Measurements from ENCODE around the gene SLC4A11.

SLC4A11 gene

GRCh38 chr20:3239026-3239866 is at the start of gene SLC4A11:
Gene SLC4A11 (minus strand): TSS chr20:3239190. CDS start chr20:3239137, 53 bp downstream.
- peak; percentile 87 for DNase-seq

DNA sequence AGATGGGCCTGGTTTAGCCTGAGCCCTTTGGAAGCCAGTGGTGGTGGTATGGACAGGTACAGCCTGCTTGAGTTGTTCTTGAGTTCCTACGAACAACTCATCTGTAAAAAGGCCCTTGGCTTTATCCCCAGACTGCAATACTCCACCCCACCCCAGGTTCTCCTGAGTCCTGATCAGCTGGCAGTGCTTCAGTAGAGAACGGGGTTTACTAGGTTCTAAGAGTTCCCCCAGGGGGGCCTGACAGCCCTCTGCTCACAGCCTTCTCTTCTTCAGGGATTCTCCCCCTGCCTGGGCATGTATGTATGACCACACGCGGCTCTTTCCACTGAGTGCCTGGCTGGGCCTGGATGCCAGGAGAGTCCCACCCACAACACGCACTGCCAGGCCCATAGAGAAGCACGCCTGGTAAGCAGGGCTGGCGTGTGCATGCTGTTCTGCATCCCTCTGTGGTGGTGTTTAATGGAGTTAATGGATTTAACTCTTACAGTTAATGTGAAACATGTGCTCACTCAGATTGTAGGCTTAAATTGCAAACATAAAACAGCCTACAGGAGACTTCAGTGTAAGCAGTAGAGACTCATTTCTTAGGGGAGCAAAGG is 44.3 kb upstream of the SLC4A11 start:
- no peak for DNase-seq

- DNase-seq = no peak
Observed at GRCh38 chr20:3282271-3283221, 43.6 kb upstream of the SLC4A11 start.

- no peak for DNase-seq
Observed at GRCh38 chr20:3281437-3281836, 42.4 kb upstream of the SLC4A11 start.

- no peak for DNase-seq
Observed at GRCh38 chr20:3279761-3280160, 40.8 kb upstream of the SLC4A11 start.

DNA sequence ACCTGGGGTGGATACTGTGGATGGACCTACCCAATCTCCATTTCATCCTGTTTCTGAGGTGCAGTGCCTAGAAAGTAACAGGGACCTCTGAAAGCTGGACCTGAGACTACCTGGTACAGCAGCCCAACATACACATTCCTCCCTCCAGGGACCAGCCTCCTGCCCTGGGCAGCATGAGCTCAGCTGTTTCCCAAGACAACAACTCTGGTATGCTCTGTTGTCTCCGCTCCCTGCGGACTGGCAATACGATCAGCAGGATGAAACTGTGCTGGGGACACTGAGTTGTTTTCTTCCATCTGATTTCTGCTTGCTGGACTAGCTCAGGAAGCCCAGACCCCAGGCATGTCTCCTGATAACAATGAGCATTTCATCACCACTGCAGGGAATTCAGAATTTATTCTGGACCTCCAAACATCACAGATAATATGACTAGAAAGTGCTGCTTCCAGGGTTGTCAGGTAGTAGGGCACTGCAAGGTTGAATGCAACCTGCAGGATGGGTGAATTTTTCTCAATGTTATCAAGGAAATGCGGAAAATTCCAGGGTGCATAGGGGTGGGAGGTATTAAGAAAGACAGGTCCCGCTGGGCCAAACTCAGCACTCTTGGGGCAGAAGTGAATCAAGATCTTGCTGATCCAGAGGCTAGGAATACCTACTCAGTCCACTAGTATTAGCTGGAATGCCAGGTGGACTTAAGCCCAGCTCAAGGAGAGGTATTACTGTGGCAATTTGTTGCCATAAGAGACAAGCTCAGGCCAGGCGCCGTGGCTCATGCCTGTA is 38.9 kb upstream of the SLC4A11 start:
- DNase-seq = no peak

DNA sequence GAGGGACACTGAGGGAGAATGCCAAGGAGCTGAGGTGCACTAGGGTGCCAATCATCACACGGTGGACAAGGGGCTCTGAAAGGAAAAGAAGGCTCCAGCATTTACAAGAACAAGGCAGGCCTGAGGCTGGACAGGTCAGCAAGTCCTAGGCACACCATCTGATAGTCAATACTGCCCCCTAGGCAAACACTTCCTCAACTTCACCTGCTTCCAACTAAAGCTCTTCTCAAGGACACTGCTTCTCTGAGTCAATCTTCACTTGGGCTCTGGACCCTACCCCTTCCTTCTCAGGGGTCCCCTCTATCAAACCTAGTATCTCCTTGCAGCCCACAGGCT is 37.7 kb upstream of the SLC4A11 start:
- peak; percentile 46 for DNase-seq

GRCh38 chr20:3275966-3276679 is 37.1 kb upstream of the SLC4A11 start:
- DNase-seq = no peak

DNA sequence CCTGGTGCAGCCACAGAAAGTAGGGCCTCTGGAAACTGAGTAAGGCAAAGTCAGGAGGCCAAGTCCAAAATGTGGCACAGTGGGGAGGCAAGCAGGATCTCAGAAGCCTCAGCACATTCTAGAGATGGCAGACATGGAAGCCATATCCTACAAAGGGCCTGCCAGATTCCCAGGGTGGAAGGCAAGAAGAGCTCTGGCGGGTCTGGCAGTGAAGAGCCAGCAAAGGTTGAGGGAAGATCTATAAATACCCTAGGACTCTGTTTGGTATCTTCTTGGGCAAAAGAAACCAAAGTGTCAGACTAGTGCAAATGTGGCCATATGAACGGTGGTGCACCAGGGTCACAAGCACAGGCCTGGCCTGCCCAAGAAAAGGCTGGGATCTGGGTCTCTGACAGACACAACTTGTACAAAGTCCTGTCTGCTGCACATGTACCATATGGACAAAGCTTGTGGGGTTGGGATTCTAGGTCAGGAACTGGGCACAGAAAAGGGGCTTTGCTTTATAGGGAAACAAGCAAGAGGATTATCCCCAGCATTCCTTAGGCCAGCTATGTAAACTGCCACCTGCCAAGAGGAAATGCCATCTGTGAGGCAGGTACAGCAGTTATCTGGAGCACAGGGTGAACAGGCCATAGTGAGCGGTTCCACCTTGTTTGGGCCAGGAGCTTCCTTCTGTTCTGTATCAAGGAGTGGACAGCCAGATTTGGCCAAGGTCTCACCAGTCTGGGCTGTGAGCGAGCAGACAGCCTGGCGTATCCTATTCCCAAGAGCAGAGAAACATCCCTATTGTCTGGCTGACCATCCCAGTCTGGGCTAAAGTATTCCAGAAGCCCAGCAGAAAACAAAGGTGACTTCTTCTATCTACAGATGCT is 36.3 kb upstream of the SLC4A11 start:
- no peak for DNase-seq

DNA sequence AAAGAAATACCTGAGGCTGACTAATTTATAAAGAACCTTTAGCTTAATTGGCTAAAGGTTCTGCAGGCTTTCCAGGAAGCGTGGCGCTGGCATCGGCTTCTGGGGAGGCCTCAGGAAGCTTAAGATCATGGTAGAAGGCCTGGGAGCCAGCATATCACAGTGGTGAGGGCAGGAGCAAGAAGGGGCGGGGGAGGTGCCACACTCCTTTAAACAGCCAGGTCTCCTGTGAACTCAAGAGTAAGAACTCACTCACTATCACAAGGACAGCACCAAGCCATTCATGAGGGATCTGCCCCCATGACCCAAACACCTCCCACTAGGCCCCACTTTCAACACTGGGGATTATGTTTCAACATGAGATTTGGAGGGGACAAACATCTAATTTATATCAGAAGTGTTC is 34.4 kb upstream of the SLC4A11 start:
- no peak for DNase-seq

- DNase-seq = no peak
Observed at GRCh38 chr20:3270051-3270450, 31.1 kb upstream of the SLC4A11 start.

GRCh38 chr20:3262566-3262965 is 23.6 kb upstream of the SLC4A11 start:
- DNase-seq = no peak

DNA sequence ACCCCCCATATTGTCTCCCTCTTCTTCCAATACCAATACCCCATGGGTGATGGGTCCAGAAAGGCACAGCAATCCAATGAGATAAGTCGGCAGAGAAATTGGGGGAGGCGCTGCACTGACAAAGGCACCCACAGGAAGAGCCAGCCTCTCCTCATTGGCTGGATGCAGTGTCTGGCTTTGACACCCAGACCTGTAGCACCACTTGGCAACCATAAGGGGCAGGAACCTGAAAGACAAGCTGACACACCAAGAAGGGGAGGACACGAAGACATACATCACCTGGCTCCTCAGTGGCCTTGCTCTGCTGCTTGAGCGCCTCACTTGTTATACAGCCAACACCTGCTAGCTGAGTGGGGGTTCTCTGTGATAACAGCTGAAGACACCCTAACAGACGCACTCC is 19.4 kb upstream of the SLC4A11 start:
- no peak for DNase-seq

DNA sequence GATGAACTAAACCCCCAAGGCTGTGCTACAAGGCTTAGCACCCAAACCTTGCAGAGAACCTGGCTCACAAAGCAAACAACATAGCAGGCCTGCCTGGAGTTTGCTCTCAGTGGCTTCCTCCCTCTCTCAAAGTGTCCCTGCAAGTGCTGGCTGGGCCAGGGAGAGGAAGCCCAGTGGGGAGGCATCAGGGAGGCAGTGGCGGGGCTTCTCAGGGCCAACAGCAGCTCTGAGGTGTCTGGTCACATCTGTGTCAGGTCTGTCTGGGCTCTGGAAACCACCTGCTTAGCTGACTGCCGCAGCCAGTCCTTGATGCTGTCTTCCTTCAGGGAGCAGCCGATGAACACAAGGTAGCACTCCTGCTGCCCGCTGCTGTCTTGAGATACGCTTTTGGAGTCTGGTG is 16.7 kb upstream of the SLC4A11 start:
- no peak for DNase-seq

- no peak for DNase-seq
Observed at GRCh38 chr20:3251806-3252205, 12.8 kb upstream of the SLC4A11 start.

- peak; percentile 90 for DNase-seq
Observed at GRCh38 chr20:3250091-3250504, 11.1 kb upstream of the SLC4A11 start.

- no peak for DNase-seq
Observed at GRCh38 chr20:3248993-3249347, 10.0 kb upstream of the SLC4A11 start.

DNA sequence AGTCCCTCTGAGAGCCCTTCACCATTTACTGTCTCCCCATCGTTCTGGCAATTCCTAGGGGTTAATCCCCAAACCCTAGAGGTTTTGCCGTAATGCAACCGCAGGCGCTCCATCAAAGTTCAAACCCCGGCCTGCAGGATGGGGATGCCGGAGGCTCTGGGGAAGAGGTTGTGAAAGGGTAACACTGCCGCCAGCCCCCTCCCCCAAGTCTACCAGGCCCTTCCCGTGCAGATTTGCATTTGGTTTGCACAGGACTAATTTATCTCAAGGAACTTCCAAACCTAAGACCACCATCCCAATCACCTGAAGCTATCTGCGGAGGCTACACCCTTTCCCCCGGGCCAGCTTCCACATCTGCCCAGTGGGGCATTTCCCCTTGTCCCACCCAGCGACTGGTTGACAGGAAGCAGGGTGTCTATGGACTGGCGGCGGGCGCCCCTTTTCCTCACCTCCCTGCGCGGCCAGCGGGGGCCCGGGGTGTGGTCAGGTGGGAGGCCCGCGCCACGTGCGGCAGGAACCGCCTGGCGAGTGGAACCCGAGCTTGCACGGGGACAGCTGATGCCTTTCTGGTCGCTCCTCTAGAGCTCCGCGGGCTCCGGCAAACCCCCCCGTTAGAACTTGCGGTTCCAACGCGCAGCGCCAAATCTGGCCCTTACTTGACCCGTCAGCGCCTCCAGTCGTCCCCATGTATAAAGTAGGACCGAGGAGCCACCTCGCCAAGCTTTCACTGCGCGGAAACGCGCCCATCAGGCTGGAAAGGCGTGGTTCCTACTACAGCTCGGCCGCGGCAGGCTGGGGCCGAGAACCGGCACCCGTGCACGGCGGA is 9.4 kb upstream of the SLC4A11 start:
- no peak for DNase-seq

DNA sequence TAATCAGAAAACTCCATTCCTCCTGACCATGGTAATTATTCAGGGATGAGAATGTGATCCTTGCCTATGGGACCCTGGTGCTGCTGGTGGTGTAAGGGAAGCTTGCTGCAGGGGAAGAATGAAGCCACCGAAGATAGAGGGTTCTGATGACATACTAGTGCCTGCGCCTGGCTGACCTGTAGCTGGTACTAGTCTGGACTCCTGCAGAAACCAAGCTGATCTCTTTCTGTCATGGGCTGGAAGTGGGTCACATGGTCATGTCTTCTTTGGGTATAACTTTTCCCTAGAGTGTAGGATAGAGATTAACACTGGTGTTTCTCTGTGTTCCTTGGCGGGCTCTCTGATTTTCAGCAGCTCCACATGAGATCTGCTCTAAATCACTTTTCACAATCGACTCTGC is 8.6 kb upstream of the SLC4A11 start:
- no peak for DNase-seq

DNA sequence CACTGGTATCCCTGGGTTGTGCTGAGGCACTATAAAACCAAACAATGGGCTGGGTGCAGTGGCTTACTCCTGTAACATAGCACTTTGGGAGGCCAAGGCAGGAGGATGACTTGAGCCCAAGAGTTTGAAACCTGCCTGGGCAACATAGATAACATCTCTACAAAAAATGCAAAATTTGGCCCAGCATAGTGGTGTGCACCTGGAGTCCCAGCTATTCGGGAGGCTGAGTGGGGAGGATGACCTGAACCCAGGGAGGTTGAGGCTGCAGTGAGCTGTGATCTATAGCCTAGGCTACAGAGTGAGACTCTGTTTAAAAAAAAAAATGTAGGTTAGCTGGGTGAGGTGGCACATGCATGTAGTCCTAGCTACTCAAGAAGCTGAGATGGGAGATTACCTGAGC is 7.7 kb upstream of the SLC4A11 start:
- no peak for DNase-seq

Measured in 8988T (cell line).